SK-N-MC (cell line): Measurements from ENCODE around the gene L3HYPDH.

ENCODE experiments used
- EZH2 ChIP-seq: fragments of 200-600 bp; sonication (generic); IDR thresholded peaks from one replicate; pipeline ENCODE4 v1.6.1; 2017; ENCODE audit warnings: antibody characterized with exemption
- POLR2AphosphoS5 ChIP-seq: IDR thresholded peaks from 2 replicates; pipeline ENCODE4 v1.6.1; 2012; ENCODE audit warnings: mild to moderate bottlenecking, low read depth, low read length, borderline replicate concordance

DNA sequence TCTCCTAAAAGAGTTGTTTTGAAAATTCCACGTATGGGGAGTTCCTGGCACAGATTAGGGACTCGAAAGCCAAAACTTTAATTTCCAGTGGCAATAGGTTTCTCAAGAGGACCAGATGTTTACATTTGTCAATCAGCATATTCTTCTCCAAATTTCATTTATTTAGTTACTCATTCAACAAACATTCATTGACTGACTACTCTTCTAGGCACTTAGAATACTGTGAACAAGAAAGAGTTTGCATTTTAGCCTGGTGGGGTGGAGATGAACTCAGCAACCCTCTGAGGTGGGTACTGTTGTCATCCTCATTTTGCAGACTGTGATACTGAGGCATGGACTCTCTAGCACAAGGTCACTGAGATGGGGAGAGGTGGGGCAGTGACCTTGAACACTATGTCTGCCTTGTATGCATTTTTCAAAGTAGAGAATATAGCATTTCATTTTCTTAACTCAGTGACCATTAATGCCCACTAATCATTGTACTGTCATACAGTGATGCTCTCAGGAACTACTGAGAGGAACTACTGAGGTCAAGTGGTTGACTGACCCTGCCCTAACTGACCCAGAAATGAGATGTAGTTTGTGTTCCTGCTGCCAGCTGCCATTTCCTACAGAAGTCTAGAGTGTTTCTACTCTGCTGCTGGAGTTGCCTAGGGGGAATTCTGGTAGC is 2.2 kb downstream of the L3HYPDH start:
- TF ChIP-seq EZH2: no peak
- no peak; the same call in 1 of the 2 replicates for TF ChIP-seq POLR2AphosphoS5
